ENCODE results near the gene CDYL. TPM values are rescaled to one million over a fixed set of nuclear protein-coding genes. Genes with fewer than 3 reads are reported as not detected.

Gene CDYL
- total RNA-seq, 2 experiments from 2014 or later = 31.1 to 31.2 TPM

DNA sequence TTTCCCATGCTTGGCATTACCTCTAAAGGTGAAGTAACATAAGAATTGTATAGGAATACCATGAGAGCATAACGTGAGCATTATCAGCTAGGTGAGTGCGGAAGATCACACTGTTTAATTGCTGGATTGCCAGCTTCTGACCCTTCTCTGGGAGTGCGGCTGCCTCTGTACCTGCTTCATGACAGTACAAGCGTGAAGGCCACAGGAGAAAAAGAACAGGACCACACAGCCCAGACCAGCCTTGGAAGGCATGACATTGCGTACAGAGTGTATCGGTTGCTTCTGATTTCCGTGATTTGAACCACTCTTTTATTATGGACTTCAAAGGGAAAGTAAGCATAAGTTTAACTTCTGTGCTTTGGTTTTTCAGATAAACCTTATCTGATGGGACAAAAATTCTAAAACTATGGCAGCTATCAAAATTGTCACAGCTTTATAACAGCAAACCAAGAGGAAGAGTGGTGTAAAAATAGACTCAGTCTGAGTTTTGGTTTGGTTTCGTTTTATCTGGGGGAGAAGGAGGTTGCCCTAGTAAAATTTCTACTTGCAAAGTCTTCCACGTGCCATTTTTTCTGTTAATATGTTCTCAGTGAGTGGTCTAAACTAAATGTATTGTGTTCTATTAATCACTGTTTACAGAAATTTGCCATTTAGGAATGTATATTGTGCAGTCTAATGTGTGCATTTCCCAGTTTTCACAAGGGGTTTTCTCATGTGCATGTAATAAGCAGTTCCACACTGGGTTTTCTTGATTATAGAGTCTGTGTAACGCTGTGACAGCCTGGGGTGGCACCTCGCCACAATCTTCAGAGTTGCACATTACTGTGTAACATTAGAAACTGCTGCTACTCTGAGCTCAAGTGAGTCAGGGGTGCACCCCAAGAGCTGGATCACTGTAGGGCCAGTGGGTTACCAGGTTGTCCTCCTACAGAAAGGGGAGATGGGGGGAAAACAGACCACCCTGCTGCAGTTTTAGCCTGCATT lies 130.4 kb downstream of the CDYL start:
- Mint-ChIP-seq H3K4me1 (ENCODE audit: low read depth) (peaks cover 41% of the 10 kb centered on the region), H3K36me3 (ENCODE audit: low read depth) (peaks cover 9% of the 10 kb centered on the region), H3K9me3 (no peaks in the 10 kb centered on the region), H3K4me3 (peak overlapping the region; percentile 65), H3K27ac (peak overlapping the region; percentile 84), H3K27me3 (no peaks in the 10 kb centered on the region)
- ChIA-PET CTCF (interaction anchor here (1.1 to 2.6 kb wide), 4 partner anchors 21 to 157 kb away, joined by 3 to 8 read pairs (median 3); no protein-coding TSS in a partner anchor), POLR2A (interaction anchor here (1.0 to 1.8 kb wide), 2 partner anchors 30 to 130 kb away, joined by 3 to 9 read pairs; partner anchors contain the start of gene CDYL)
- peak; percentile 89 for ATAC-seq
- intact Hi-C loops (cut with micrococcal nuclease) = no loop called here
- TF ChIP-seq, protein P1, sequence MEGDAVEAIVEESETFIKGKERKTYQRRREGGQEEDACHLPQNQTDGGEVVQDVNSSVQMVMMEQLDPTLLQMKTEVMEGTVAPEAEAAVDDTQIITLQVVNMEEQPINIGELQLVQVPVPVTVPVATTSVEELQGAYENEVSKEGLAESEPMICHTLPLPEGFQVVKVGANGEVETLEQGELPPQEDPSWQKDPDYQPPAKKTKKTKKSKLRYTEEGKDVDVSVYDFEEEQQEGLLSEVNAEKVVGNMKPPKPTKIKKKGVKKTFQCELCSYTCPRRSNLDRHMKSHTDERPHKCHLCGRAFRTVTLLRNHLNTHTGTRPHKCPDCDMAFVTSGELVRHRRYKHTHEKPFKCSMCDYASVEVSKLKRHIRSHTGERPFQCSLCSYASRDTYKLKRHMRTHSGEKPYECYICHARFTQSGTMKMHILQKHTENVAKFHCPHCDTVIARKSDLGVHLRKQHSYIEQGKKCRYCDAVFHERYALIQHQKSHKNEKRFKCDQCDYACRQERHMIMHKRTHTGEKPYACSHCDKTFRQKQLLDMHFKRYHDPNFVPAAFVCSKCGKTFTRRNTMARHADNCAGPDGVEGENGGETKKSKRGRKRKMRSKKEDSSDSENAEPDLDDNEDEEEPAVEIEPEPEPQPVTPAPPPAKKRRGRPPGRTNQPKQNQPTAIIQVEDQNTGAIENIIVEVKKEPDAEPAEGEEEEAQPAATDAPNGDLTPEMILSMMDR (IDR thresholded peaks at IDR 0.05) = no peak
- peak; percentile 57 for DNase-seq

DNA sequence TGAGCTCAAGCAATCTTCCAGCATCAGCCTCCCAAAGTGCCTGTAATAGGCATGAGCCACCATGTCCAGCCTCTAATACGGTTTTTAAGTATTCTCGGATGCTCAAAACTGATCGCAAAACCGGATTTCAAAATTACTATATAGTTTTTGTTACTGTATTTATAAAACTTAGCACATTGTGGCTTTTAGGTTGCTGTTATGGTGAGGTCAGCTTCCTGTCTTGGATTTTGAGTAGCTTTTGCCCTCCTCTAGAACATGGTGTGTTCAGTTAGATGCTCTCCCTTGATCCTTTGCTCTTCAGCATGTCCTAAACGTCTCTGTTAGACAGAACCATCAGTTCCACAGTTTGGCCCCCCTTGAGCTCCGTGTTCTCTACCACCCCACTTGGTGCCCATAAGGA lies 131.4 kb downstream of the CDYL start:
- DNase-seq (no peak), ATAC-seq (peak; percentile 50)
- TF ChIP-seq, protein P1 (IDR thresholded peaks at IDR 0.05) = no peak
- ChIA-PET POLR2A (interaction anchor here (0.8 to 1.8 kb wide), 3 partner anchors 28 to 131 kb away, joined by 3 to 9 read pairs (median 3); partner anchors contain the start of gene CDYL), CTCF (interaction anchor here (1.2 to 2.6 kb wide), 4 partner anchors 20 to 33 kb away, joined by 3 to 8 read pairs (median 4); no protein-coding TSS in a partner anchor)
- Mint-ChIP-seq H3K9me3 (no peaks in the 10 kb centered on the region), H3K27me3 (no peaks in the 10 kb centered on the region), H3K4me1 (ENCODE audit: low read depth) (peaks cover 42% of the 10 kb centered on the region), H3K27ac (peak overlapping the region; percentile 84), H3K36me3 (ENCODE audit: low read depth) (peaks cover 9% of the 10 kb centered on the region), H3K4me3 (no peak overlapping the region)
- intact Hi-C loops (cut with micrococcal nuclease) = no loop called here

DNA sequence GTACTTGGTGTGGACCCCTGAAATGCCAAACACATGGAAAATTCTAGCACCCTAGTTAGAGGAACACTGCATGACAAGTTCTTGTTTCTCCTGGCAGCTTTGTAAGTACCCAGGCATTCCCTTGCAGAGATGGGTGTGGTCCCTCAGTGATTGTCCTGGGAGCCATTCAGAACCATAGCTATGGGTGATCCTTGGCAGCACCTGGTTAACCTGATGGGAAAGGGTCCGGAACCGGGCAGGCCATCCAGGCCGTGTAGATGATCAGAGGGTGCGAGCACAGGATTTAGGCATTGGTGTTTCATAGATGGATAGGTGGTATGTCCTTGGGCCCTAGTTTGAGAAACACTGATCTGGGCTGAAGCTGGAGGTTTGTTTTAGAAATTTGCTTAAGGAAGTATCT lies 131.9 kb downstream of the CDYL start:
- H3K4me3 Mint-ChIP-seq = no peak overlapping the region
- no peaks in the 10 kb centered on the region for H3K27me3 Mint-ChIP-seq
- DNase-seq = no peak
- intact Hi-C loops (cut with micrococcal nuclease) = no loop called here
- H3K4me1 Mint-ChIP-seq (ENCODE audit: low read depth) = peaks cover 44% of the 10 kb centered on the region
- ATAC-seq = no peak
- TF ChIP-seq, protein P1 (IDR thresholded peaks at IDR 0.05) = no peak
- peaks cover 9% of the 10 kb centered on the region for H3K36me3 Mint-ChIP-seq (ENCODE audit: low read depth)
- ChIA-PET POLR2A (interaction anchor here (0.8 to 1.8 kb wide), 3 partner anchors 28 to 131 kb away, joined by 3 to 9 read pairs (median 3); partner anchors contain the start of gene CDYL), CTCF (interaction anchor here (1.2 to 2.6 kb wide), 3 partner anchors 19 to 32 kb away, joined by 3 to 8 read pairs (median 4); no protein-coding TSS in a partner anchor)
- no peaks in the 10 kb centered on the region for H3K9me3 Mint-ChIP-seq
- peak overlapping the region; percentile 60 for H3K27ac Mint-ChIP-seq

DNA sequence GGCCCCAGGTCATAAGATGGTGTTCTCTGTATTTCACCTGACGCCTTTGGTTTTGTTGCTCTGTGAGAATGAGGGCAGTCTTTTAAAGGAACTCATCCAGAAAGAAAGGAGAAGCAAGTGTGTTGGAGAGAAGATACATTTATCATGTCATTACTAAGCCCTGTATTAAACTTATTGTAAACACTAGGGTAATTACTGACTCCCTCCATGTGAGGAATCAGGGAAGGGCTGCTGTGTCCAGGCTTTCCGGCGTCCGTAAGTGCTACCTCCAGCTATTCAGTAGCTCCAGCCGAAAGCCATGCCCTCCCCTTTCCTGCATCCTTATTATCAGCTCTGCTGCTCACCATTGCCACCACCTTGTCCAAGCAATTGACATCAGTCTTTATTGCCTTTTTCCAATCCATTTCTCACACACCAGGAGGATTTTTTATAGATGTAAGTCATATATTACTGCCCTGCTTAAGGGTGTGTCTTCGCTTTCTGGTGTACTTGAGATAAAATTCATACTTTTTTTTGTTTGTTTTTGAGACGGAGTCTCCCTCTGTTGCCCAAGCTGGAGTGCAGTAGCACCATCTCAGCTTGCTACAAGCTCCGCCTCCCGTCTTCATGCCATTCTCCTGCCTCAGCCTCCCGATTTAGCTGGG lies 133.0 kb downstream of the CDYL start:
- CTCF ChIA-PET = interaction anchor here (1.6 kb wide), 1 partner anchor 31 kb away, joined by 4 read pairs; no protein-coding TSS in a partner anchor
- H3K9me3 Mint-ChIP-seq = no peaks in the 10 kb centered on the region
- TF ChIP-seq, protein P1 (IDR thresholded peaks at IDR 0.05) = no peak
- POLR2A ChIA-PET = interaction anchor here (1.8 kb wide), 1 partner anchor 132 kb away, joined by 9 read pairs; the partner anchor contains the start of gene CDYL
- intact Hi-C loops (cut with micrococcal nuclease) = no loop called here
- no peak for DNase-seq
- no peaks in the 10 kb centered on the region for H3K27me3 Mint-ChIP-seq
- H3K4me1 Mint-ChIP-seq (ENCODE audit: low read depth) = peaks cover 54% of the 10 kb centered on the region
- H3K4me3 Mint-ChIP-seq = no peak overlapping the region
- H3K36me3 Mint-ChIP-seq (ENCODE audit: low read depth) = peaks cover 9% of the 10 kb centered on the region
- no peak for ATAC-seq
- no peak overlapping the region for H3K27ac Mint-ChIP-seq

Measured in activated CD8-positive, alpha-beta T cell treated with anti-CD3 and anti-CD28 coated beads for 36 hours (primary cell).